HEK293 (cell line): ENCODE results near the gene AXL.

Source experiments
- GLI4 ChIP-seq: fragments of 450-650 bp; formaldehyde crosslinking; IDR thresholded peaks from 2 replicates; pipeline ENCODE4 v1.5.1; 2016; ENCODE audit warnings: missing biosample characterization, missing genetic modification characterization
- HOXC10 ChIP-seq: sonication (generic); formaldehyde crosslinking; IDR thresholded peaks from 2 replicates; pipeline ENCODE4 v1.8.1; 2023; ENCODE audit warnings: mild to moderate bottlenecking, missing genetic modification reagents
- KLF10 ChIP-seq: fragments of 450-650 bp; IDR thresholded peaks from 2 replicates; pipeline ENCODE4 v1.5.1; 2018; ENCODE audit warnings: missing biosample characterization, mild to moderate bottlenecking, missing genetic modification characterization
- KLF17 ChIP-seq: fragments of 450-650 bp; formaldehyde crosslinking; IDR thresholded peaks from 2 replicates; pipeline ENCODE4 v1.5.1; 2016; ENCODE audit warnings: missing biosample characterization, missing genetic modification characterization
- KLF9 ChIP-seq: fragments of 450-650 bp; formaldehyde crosslinking; IDR thresholded peaks from 2 replicates; pipeline ENCODE4 v1.5.1; 2016; ENCODE audit warnings: missing biosample characterization, missing genetic modification characterization, low read depth
- YY1 ChIP-seq: fragments of 450-650 bp; formaldehyde crosslinking; IDR thresholded peaks from 2 replicates; pipeline ENCODE4 v1.5.1; 2018; ENCODE audit warnings: missing biosample characterization, missing genetic modification characterization
- ZBTB1 ChIP-seq: fragments of 450-650 bp; formaldehyde crosslinking; IDR thresholded peaks from 2 replicates; pipeline ENCODE4 v1.5.1; 2016; ENCODE audit warnings: missing biosample characterization, missing genetic modification characterization
- ZBTB10 ChIP-seq: fragments of 450-650 bp; formaldehyde crosslinking; IDR thresholded peaks from 2 replicates; pipeline ENCODE4 v1.5.1; 2016; ENCODE audit warnings: missing biosample characterization, missing genetic modification characterization
- ZNF133 ChIP-seq: fragments of 450-650 bp; formaldehyde crosslinking; IDR thresholded peaks from 2 replicates; pipeline ENCODE4 v1.5.1; 2016; ENCODE audit warnings: missing biosample characterization, missing genetic modification characterization
- ZNF16 ChIP-seq: fragments of 450-650 bp; formaldehyde crosslinking; IDR thresholded peaks from 2 replicates; pipeline ENCODE4 v1.5.1; 2016; ENCODE audit warnings: low read depth, missing biosample characterization, missing genetic modification characterization
- ZNF169 ChIP-seq: fragments of 450-650 bp; formaldehyde crosslinking; IDR thresholded peaks from 2 replicates; pipeline ENCODE4 v1.5.1; 2016; ENCODE audit warnings: missing biosample characterization, missing genetic modification characterization
- ZNF2 ChIP-seq: fragments of 450-650 bp; formaldehyde crosslinking; IDR thresholded peaks from 2 replicates; pipeline ENCODE4 v1.5.1; 2016; ENCODE audit warnings: missing biosample characterization, missing genetic modification characterization
- ZNF202 ChIP-seq: fragments of 450-650 bp; formaldehyde crosslinking; IDR thresholded peaks from 2 replicates; pipeline ENCODE4 v1.5.1; 2016; ENCODE audit warnings: missing biosample characterization, missing genetic modification characterization, borderline replicate concordance
- ZNF274 ChIP-seq, 2 experiments: fragments of 200-500 bp in 1 of 2; fragments of 450-650 bp in 1 of 2; sonication (Bioruptor generic) in 1 of 2; formaldehyde crosslinking in 1 of 2; IDR thresholded peaks; 2 replicates each; pipeline versions ENCODE4 v1.5.1 to v1.6.1; 2014 to 2016; ENCODE audit warnings: borderline replicate concordance in 1 of 2, inconsistent platforms in 1 of 2, low read length in 1 of 2, missing biosample characterization in 1 of 2, missing genetic modification characterization in 1 of 2
- ZNF292 ChIP-seq: fragments of 450-650 bp; formaldehyde crosslinking; IDR thresholded peaks from 2 replicates; pipeline ENCODE4 v1.5.1; 2016; ENCODE audit warnings: low read depth, missing biosample characterization, missing genetic modification characterization, borderline replicate concordance
- ZNF302 ChIP-seq: fragments of 450-650 bp; formaldehyde crosslinking; IDR thresholded peaks from 2 replicates; pipeline ENCODE4 v1.5.1; 2016; ENCODE audit warnings: missing biosample characterization, missing genetic modification characterization, low read depth
- ZNF416 ChIP-seq: fragments of 450-650 bp; formaldehyde crosslinking; IDR thresholded peaks from 2 replicates; pipeline ENCODE4 v1.5.1; 2016; ENCODE audit warnings: missing biosample characterization, missing genetic modification characterization
- ZNF449 ChIP-seq: fragments of 450-650 bp; formaldehyde crosslinking; IDR thresholded peaks from 2 replicates; pipeline ENCODE4 v1.5.1; 2017; ENCODE audit warnings: missing biosample characterization, mild to moderate bottlenecking, missing genetic modification characterization, moderate library complexity
- ZNF510 ChIP-seq: fragments of 450-650 bp; formaldehyde crosslinking; IDR thresholded peaks from 2 replicates; pipeline ENCODE4 v1.5.1; 2018; ENCODE audit warnings: mild to moderate bottlenecking, missing genetic modification characterization, missing biosample characterization; ENCODE audit not compliant: insufficient replicate concordance
- ZNF544 ChIP-seq: fragments of 450-650 bp; formaldehyde crosslinking; IDR thresholded peaks from 2 replicates; pipeline ENCODE4 v1.5.0; 2017; ENCODE audit warnings: missing biosample characterization, missing genetic modification characterization
- ZNF791 ChIP-seq: fragments of 450-650 bp; formaldehyde crosslinking; IDR thresholded peaks from 2 replicates; pipeline ENCODE4 v1.5.1; 2016; ENCODE audit warnings: missing biosample characterization, missing genetic modification characterization
- ZNF837 ChIP-seq: fragments of 450-650 bp; formaldehyde crosslinking; IDR thresholded peaks from 2 replicates; pipeline ENCODE4 v1.5.1; 2016; ENCODE audit warnings: missing biosample characterization, missing genetic modification characterization
- ZSCAN23 ChIP-seq: fragments of 450-650 bp; formaldehyde crosslinking; IDR thresholded peaks from 2 replicates; pipeline ENCODE4 v1.5.1; 2016; ENCODE audit warnings: missing biosample characterization, missing genetic modification characterization
- ZSCAN4 ChIP-seq: fragments of 450-650 bp; formaldehyde crosslinking; IDR thresholded peaks from 2 replicates; pipeline ENCODE4 v1.5.1; 2017; ENCODE audit warnings: missing biosample characterization, missing genetic modification characterization
- ZXDB ChIP-seq: fragments of 450-650 bp; formaldehyde crosslinking; IDR thresholded peaks from 2 replicates; pipeline ENCODE4 v1.5.1; 2016; ENCODE audit warnings: missing biosample characterization, missing genetic modification characterization
- TF ChIP-seq, protein P1 (sequence below): fragments of 450-650 bp; formaldehyde crosslinking; IDR thresholded peaks from 2 replicates; pipeline ENCODE4 v1.5.1; 2016; ENCODE audit warnings: missing biosample characterization, missing genetic modification characterization
- TF ChIP-seq, protein P2 (sequence below): fragments of 450-650 bp; formaldehyde crosslinking; IDR thresholded peaks from 2 replicates; pipeline ENCODE4 v1.5.1; 2016; ENCODE audit warnings: missing biosample characterization, missing genetic modification characterization

AXL gene

GRCh38 chr19:41310033-41310831, 91.2 kb downstream of the AXL start, which contains the start of gene CCDC97 (continued):
- no peak for TF ChIP-seq ZNF133 (tag by site-specific recombination)
- TF ChIP-seq, protein P1, sequence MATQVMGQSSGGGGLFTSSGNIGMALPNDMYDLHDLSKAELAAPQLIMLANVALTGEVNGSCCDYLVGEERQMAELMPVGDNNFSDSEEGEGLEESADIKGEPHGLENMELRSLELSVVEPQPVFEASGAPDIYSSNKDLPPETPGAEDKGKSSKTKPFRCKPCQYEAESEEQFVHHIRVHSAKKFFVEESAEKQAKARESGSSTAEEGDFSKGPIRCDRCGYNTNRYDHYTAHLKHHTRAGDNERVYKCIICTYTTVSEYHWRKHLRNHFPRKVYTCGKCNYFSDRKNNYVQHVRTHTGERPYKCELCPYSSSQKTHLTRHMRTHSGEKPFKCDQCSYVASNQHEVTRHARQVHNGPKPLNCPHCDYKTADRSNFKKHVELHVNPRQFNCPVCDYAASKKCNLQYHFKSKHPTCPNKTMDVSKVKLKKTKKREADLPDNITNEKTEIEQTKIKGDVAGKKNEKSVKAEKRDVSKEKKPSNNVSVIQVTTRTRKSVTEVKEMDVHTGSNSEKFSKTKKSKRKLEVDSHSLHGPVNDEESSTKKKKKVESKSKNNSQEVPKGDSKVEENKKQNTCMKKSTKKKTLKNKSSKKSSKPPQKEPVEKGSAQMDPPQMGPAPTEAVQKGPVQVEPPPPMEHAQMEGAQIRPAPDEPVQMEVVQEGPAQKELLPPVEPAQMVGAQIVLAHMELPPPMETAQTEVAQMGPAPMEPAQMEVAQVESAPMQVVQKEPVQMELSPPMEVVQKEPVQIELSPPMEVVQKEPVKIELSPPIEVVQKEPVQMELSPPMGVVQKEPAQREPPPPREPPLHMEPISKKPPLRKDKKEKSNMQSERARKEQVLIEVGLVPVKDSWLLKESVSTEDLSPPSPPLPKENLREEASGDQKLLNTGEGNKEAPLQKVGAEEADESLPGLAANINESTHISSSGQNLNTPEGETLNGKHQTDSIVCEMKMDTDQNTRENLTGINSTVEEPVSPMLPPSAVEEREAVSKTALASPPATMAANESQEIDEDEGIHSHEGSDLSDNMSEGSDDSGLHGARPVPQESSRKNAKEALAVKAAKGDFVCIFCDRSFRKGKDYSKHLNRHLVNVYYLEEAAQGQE (tag by site-specific recombination): no peak; the same call in none of the 2 replicates
- TF ChIP-seq ZNF302 (tag by site-specific recombination): no peak
- no peak for TF ChIP-seq ZNF544 (tag by site-specific recombination)
- TF ChIP-seq ZNF510 (tag by site-specific recombination): no peak
- TF ChIP-seq KLF10 (tag by site-specific recombination): peak; percentile 91
- TF ChIP-seq ZNF169 (tag by site-specific recombination): peak; percentile 54; the same call in 1 of the 2 replicates
- peak; percentile 99 for TF ChIP-seq GLI4
- TF ChIP-seq ZNF202 (tag by site-specific recombination): no peak
- TF ChIP-seq ZNF274 (IDR thresholded peaks at IDR 0.05; ENCODE audit: low read length): no peak
- TF ChIP-seq ZNF274 (tag by site-specific recombination; IDR thresholded peaks at IDR 0.05; ENCODE audit: borderline replicate concordance): peak; percentile 30; the same call in 1 of the 2 replicates
- TF ChIP-seq, protein P2, sequence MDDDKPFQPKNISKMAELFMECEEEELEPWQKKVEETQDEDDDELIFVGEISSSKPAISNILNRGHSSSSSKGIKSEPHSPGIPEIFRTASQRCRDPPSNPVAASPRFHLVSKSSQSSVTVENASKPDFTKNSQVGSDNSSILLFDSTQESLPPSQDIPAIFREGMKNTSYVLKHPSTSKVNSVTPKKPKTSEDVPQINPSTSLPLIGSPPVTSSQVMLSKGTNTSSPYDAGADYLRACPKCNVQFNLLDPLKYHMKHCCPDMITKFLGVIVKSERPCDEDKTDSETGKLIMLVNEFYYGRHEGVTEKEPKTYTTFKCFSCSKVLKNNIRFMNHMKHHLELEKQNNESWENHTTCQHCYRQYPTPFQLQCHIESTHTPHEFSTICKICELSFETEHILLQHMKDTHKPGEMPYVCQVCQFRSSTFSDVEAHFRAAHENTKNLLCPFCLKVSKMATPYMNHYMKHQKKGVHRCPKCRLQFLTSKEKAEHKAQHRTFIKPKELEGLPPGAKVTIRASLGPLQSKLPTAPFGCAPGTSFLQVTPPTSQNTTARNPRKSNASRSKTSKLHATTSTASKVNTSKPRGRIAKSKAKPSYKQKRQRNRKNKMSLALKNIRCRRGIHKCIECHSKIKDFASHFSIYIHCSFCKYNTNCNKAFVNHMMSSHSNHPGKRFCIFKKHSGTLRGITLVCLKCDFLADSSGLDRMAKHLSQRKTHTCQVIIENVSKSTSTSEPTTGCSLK (tag by site-specific recombination): no peak
- peak; percentile 59 for TF ChIP-seq ZNF16
- peak; percentile 99 for TF ChIP-seq KLF9 (tag by site-specific recombination)
- TF ChIP-seq ZNF416: 0 out of 2 replicates have a peak, but pooled peaks have one; percentile 50
- TF ChIP-seq ZNF791 (tag by site-specific recombination): peak; percentile 68; the same call in 1 of the 2 replicates
- peak; percentile 97 for TF ChIP-seq ZNF837 (tag by site-specific recombination)
- TF ChIP-seq ZXDB (tag by site-specific recombination): peak; percentile 99
- TF ChIP-seq ZBTB1 (tag by site-specific recombination): peak; percentile 99
- no peak for TF ChIP-seq ZNF292 (tag by site-specific recombination)
- TF ChIP-seq KLF17 (tag by site-specific recombination): peak; percentile 98
- TF ChIP-seq ZSCAN23: peak; percentile 95
- TF ChIP-seq ZNF449 (tag by site-specific recombination): peak; percentile 71
- no peak for TF ChIP-seq HOXC10 (CRISPR knock-in tag)
- TF ChIP-seq ZBTB10 (tag by site-specific recombination): peak; percentile 99
- peak; percentile 80 for TF ChIP-seq ZSCAN4
- peak; percentile 99 for TF ChIP-seq ZNF2 (tag by site-specific recombination)
- TF ChIP-seq YY1 (tag by site-specific recombination): peak; percentile 85
